ENCODE measurements around the gene MMEL1. TPM values are rescaled to one million over a fixed set of nuclear protein-coding genes. Genes with fewer than 3 reads are reported as not detected.
"Not testable (repeated sequence)": the region's sequence is repeated elsewhere in the genome, so short reads cannot be mapped to it uniquely, and the experiment has no call there.

MMEL1 gene
- total and polyA plus RNA-seq, 7 experiments from 2014 or later: 2.0 to 20.5 (median 2.8) TPM

- peaks cover 0 to 1% (median 0%) of the 10 kb centered on the region in 11 donors for H3K9me3 Mint-ChIP-seq
- ChIA-PET CTCF (interaction anchor here (1.0 to 3.0 kb wide), 5 partner anchors 24 to 139 kb away, joined by 3 to 28 read pairs (median 6); no protein-coding TSS in a partner anchor), POLR2A (interaction anchor here (9.5 kb wide), 1 partner anchor 28 kb away, joined by 253 read pairs; the partner anchor contains the start of gene PRXL2B)
- intact Hi-C loops (cut with micrococcal nuclease): no loop called here
- ATAC-seq (no peak), DNase-seq (no peak)
- peaks cover 30 to 34% of the 10 kb centered on the region in 2 donors for H3K4me1 ChIP-seq (ENCODE audit: control insufficient read depth in 2 of 2, insufficient read depth in 2 of 2, low read length in 2 of 2)
- H3K9me3 ChIP-seq (ENCODE audit: control insufficient read depth in 2 of 3, low read length in 3 of 3): no peaks in the 10 kb centered on the region
- no peaks in the 10 kb centered on the region for H3K27me3 ChIP-seq (ENCODE audit: control insufficient read depth in 2 of 2, insufficient read depth in 2 of 2, low read length in 2 of 2)
- H3K36me3 Mint-ChIP-seq: peaks cover 0 to 16% (median 0%) of the 10 kb centered on the region in 5 donors
- H3K4me3 Mint-ChIP-seq: peak overlapping the region in 5 of 10 donors; percentile 81 to 99 (median 98)
- H3K4me3 ChIP-seq (ENCODE audit: low read length): no peak overlapping the region
- peak overlapping the region; percentile 93 for H3K27ac ChIP-seq (ENCODE audit: low read depth, low read length)
- H3K36me3 ChIP-seq (ENCODE audit: control insufficient read depth in 2 of 3, insufficient read depth in 3 of 3, low read length in 3 of 3): peaks cover 0 to 23% (median 0%) of the 10 kb centered on the region in 3 experiments
- H3K27ac Mint-ChIP-seq: peak overlapping the region in 7 of 9 donors; percentile 89 to 99 (median 97)
- peaks cover 9 to 46% (median 37%) of the 10 kb centered on the region in 7 donors for H3K4me1 Mint-ChIP-seq
- H3K27me3 Mint-ChIP-seq: no peaks in the 10 kb centered on the region
Measured at GRCh38 chr1:2553871-2554620, 78.8 kb downstream of the MMEL1 start.

DNA sequence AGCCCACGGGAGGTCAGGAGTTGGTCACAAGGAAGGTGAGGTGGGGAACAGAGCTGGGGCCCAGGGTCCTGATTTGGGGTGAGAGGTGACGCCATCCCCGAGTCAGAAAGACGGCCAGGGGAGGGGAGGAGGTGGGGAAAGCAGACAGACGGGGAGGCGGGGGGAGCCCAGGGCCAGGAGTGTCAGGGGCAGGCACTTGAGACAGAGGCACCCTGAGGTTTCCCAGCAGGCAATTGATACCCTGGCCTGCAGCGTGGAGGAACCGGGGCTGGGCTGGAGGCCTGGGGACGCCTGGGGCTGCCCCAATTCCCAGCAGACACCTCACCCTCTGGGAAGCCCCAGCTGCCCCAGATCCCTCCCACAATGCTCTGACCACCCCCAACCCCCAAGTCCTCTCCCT is 79.7 kb downstream of the MMEL1 start:
- H3K27ac ChIP-seq (ENCODE audit: low read depth, low read length); intact Hi-C loops (cut with micrococcal nuclease); H3K27ac Mint-ChIP-seq; H3K9me3 ChIP-seq (ENCODE audit: control insufficient read depth in 2 of 3, low read length in 3 of 3); DNase-seq; H3K4me3 ChIP-seq (ENCODE audit: low read length); H3K27me3 ChIP-seq (ENCODE audit: control insufficient read depth in 2 of 2, insufficient read depth in 2 of 2, low read length in 2 of 2); H3K4me3 Mint-ChIP-seq; CTCF ChIA-PET; H3K9me3 Mint-ChIP-seq; H3K27me3 Mint-ChIP-seq; POLR2A ChIA-PET; ATAC-seq: not testable (repeated sequence)
- Mint-ChIP-seq H3K4me1 (peaks cover 5 to 45% (median 38%) of the 10 kb centered on the region in 7 donors), H3K36me3 (peaks cover 0 to 13% (median 0%) of the 10 kb centered on the region in 5 donors)
- peaks cover 0 to 13% (median 0%) of the 10 kb centered on the region in 3 experiments for H3K36me3 ChIP-seq (ENCODE audit: control insufficient read depth in 2 of 3, insufficient read depth in 3 of 3, low read length in 3 of 3)
- H3K4me1 ChIP-seq (ENCODE audit: control insufficient read depth in 2 of 2, insufficient read depth in 2 of 2, low read length in 2 of 2): peaks cover 31 to 34% of the 10 kb centered on the region in 2 donors

DNA sequence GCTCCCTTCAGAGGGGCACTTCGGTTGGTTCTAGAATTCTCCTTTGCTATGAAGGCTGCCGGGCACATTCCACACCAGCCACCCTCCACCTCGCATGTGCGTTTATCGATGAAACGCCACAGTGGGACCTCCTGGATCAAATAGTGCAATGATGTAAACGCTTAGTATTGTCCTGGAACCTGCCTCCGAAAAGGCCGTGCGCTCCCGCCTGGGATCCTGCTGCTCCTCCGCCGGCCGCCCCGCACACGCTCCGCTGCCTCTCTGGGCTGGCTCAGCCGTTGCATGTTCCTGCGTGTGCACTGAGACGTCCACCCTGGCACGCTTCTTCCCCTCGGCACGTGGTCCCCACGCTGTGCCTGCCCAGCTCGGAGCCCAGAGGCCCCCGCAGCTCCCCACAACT is 80.6 kb downstream of the MMEL1 start:
- H3K36me3 Mint-ChIP-seq: peaks cover 0 to 8% (median 0%) of the 10 kb centered on the region in 5 donors
- H3K4me3 ChIP-seq (ENCODE audit: low read length): no peak overlapping the region
- peaks cover 0 to 41% (median 34%) of the 10 kb centered on the region in 7 donors for H3K4me1 Mint-ChIP-seq
- no peak overlapping the region for H3K4me3 Mint-ChIP-seq
- peak overlapping the region in 2 of 9 donors; percentile 65 to 69 for H3K27ac Mint-ChIP-seq
- peaks cover 0 to 1% (median 0%) of the 10 kb centered on the region in 11 donors for H3K9me3 Mint-ChIP-seq
- peaks cover 28 to 31% of the 10 kb centered on the region in 2 donors for H3K4me1 ChIP-seq (ENCODE audit: control insufficient read depth in 2 of 2, insufficient read depth in 2 of 2, low read length in 2 of 2)
- ChIA-PET CTCF (no interaction called here), POLR2A (no interaction called here)
- peaks cover 0 to 8% (median 0%) of the 10 kb centered on the region in 3 experiments for H3K36me3 ChIP-seq (ENCODE audit: control insufficient read depth in 2 of 3, insufficient read depth in 3 of 3, low read length in 3 of 3)
- no peaks in the 10 kb centered on the region for H3K27me3 Mint-ChIP-seq
- DNase-seq (no peak), ATAC-seq (no peak)
- no peak overlapping the region for H3K27ac ChIP-seq (ENCODE audit: low read depth, low read length)
- H3K9me3 ChIP-seq (ENCODE audit: control insufficient read depth in 2 of 3, low read length in 3 of 3): no peaks in the 10 kb centered on the region
- H3K27me3 ChIP-seq (ENCODE audit: control insufficient read depth in 2 of 2, insufficient read depth in 2 of 2, low read length in 2 of 2): no peaks in the 10 kb centered on the region
- intact Hi-C loops (cut with micrococcal nuclease): no loop called here

GRCh38 chr1:2551544-2551943 is 81.3 kb downstream of the MMEL1 start:
- H3K4me3 Mint-ChIP-seq; H3K27ac ChIP-seq (ENCODE audit: low read depth, low read length); CTCF ChIA-PET; H3K36me3 Mint-ChIP-seq; ATAC-seq; H3K27me3 Mint-ChIP-seq; H3K9me3 ChIP-seq (ENCODE audit: control insufficient read depth in 2 of 3, low read length in 3 of 3); POLR2A ChIA-PET; DNase-seq; H3K9me3 Mint-ChIP-seq; H3K36me3 ChIP-seq (ENCODE audit: control insufficient read depth in 2 of 3, insufficient read depth in 3 of 3, low read length in 3 of 3); H3K27me3 ChIP-seq (ENCODE audit: control insufficient read depth in 2 of 2, insufficient read depth in 2 of 2, low read length in 2 of 2); intact Hi-C loops (cut with micrococcal nuclease); H3K4me3 ChIP-seq (ENCODE audit: low read length): not testable (repeated sequence)
- H3K4me1 ChIP-seq (ENCODE audit: control insufficient read depth in 2 of 2, insufficient read depth in 2 of 2, low read length in 2 of 2): peaks cover 28 to 30% of the 10 kb centered on the region in 2 donors
- H3K4me1 Mint-ChIP-seq: peaks cover 0 to 40% (median 34%) of the 10 kb centered on the region in 7 donors
- peak overlapping the region in 8 of 9 donors; percentile 48 to 83 (median 70) for H3K27ac Mint-ChIP-seq

GRCh38 chr1:2550309-2550861 is 82.4 kb downstream of the MMEL1 start:
- peaks cover 26 to 30% of the 10 kb centered on the region in 2 donors for H3K4me1 ChIP-seq (ENCODE audit: control insufficient read depth in 2 of 2, insufficient read depth in 2 of 2, low read length in 2 of 2)
- H3K9me3 Mint-ChIP-seq; intact Hi-C loops (cut with micrococcal nuclease); H3K36me3 Mint-ChIP-seq; DNase-seq; H3K4me3 ChIP-seq (ENCODE audit: low read length); CTCF ChIA-PET; H3K27me3 ChIP-seq (ENCODE audit: control insufficient read depth in 2 of 2, insufficient read depth in 2 of 2, low read length in 2 of 2); ATAC-seq; H3K27ac ChIP-seq (ENCODE audit: low read depth, low read length); H3K9me3 ChIP-seq (ENCODE audit: control insufficient read depth in 2 of 3, low read length in 3 of 3); H3K27me3 Mint-ChIP-seq; H3K36me3 ChIP-seq (ENCODE audit: control insufficient read depth in 2 of 3, insufficient read depth in 3 of 3, low read length in 3 of 3): not testable (repeated sequence)
- Mint-ChIP-seq H3K4me3 (peak overlapping the region in 1 of 10 donors; percentile 36), H3K4me1 (peaks cover 0 to 31% (median 26%) of the 10 kb centered on the region in 7 donors), H3K27ac (peak overlapping the region in 8 of 9 donors; percentile 71 to 97 (median 90))
- POLR2A ChIA-PET: interaction anchor here (7.3 to 11.7 kb wide), 2 partner anchors 21 to 35 kb away, joined by 98 to 294 read pairs; partner anchors contain the start of genes HES5, PANK4 and PRXL2B

- H3K9me3 ChIP-seq (ENCODE audit: control insufficient read depth in 2 of 3, low read length in 3 of 3); H3K9me3 Mint-ChIP-seq; H3K36me3 ChIP-seq (ENCODE audit: control insufficient read depth in 2 of 3, insufficient read depth in 3 of 3, low read length in 3 of 3); H3K36me3 Mint-ChIP-seq; H3K27me3 ChIP-seq (ENCODE audit: control insufficient read depth in 2 of 2, insufficient read depth in 2 of 2, low read length in 2 of 2); H3K4me3 ChIP-seq (ENCODE audit: low read length); DNase-seq; H3K27me3 Mint-ChIP-seq; ATAC-seq: not testable (repeated sequence)
- peak overlapping the region; percentile 97 for H3K27ac ChIP-seq (ENCODE audit: low read depth, low read length)
- Mint-ChIP-seq H3K4me3 (peak overlapping the region in 7 of 10 donors; percentile 29 to 97 (median 90)), H3K4me1 (peaks cover 0 to 28% (median 23%) of the 10 kb centered on the region in 7 donors), H3K27ac (peak overlapping the region; percentile 85 to 99 (median 97))
- POLR2A ChIA-PET: interaction anchor here (0.7 to 11.7 kb wide), 10 partner anchors 10 to 318 kb away, joined by 3 to 294 read pairs (median 4); partner anchors contain the start of genes HES5, MORN1, PANK4 and PRXL2B
- peaks cover 18 to 26% of the 10 kb centered on the region in 2 donors for H3K4me1 ChIP-seq (ENCODE audit: control insufficient read depth in 2 of 2, insufficient read depth in 2 of 2, low read length in 2 of 2)
- CTCF ChIA-PET: interaction anchor here (0.6 to 0.8 kb wide), 3 partner anchors 131 to 1087 kb away, joined by 3 to 6 read pairs (median 3); no protein-coding TSS in a partner anchor
- intact Hi-C loops (cut with micrococcal nuclease): loop anchor here in 1 of 2 donors (5.0 kb wide), 1 partner anchor 247 kb away; no protein-coding TSS in a partner anchor
Measured at GRCh38 chr1:2549367-2550029, 83.3 kb downstream of the MMEL1 start.
